A549 (cell line): Measurements from ENCODE around the gene FGF16. TPM values are rescaled to one million over a fixed set of nuclear protein-coding genes. Genes with fewer than 3 reads are reported as not detected.
"Not testable (repeated sequence)": the region's sequence is repeated elsewhere in the genome, so short reads cannot be mapped to it uniquely, and the experiment has no call there.

Experiments used
- ATAC-seq, 2 experiments: fragments of 200-7000 bp in 1 of 2; fragments of >200 bp in 1 of 2; cut with Nextera tagmentation in 1 of 2; cut with Tn5 transposase in 1 of 2; 3 replicates each; pipeline versions ENCODE4 v1.8.0 to v1.9.1; 2018 to 2020; ENCODE audit warnings: mild to moderate bottlenecking in 1 of 2, moderate library complexity in 1 of 2
- CTCF ChIA-PET: fragments of 300-600 bp; sonication (Branson Sonifier 250); formaldehyde crosslinking; extraction: SDS; loops from one replicate; lab custom pipeline; 2021; ENCODE audit warnings: antibody characterized with exemption, inconsistent platforms; lab: Yijun Ruan, JAX
- POLR2A ChIA-PET: fragments of 350-600 bp; formaldehyde crosslinking; extraction: SDS; loops from one replicate; lab custom pipeline; 2021; ENCODE audit warnings: antibody characterized with exemption, inconsistent platforms; lab: Yijun Ruan, JAX
- DNase-seq, 2 experiments: peaks; one replicate each; pipeline versions ENCODE4 v3.0.0 to v3.0.0-alpha.2; 2011 to 2016; ENCODE audit warnings: low read depth in 1 of 2, low spot score in 1 of 2
- FAIRE-seq: peaks from 2 replicates; lab custom pipeline; 2011; peaks lifted over from hg19 to GRCh38; lab: Jason Lieb, UNC
- H3K27ac ChIP-seq, 2 experiments: fragments of >200 bp; sonication (Bioruptor Twin); formaldehyde crosslinking; 3 replicates each; pipeline ENCODE4 v1.5.1; 2016 to 2017
- H3K4me1 ChIP-seq: fragments of >200 bp; sonication (Bioruptor Twin); formaldehyde crosslinking; 3 replicates; pipeline ENCODE4 v1.6.1; 2016
- H3K4me2 ChIP-seq: fragments of >200 bp; sonication (Bioruptor Twin); formaldehyde crosslinking; 3 replicates; pipeline ENCODE4 v1.6.1; 2016
- H3K4me3 ChIP-seq: fragments of >200 bp; sonication (Bioruptor Twin); formaldehyde crosslinking; 3 replicates; pipeline ENCODE4 v1.5.1; 2016
- H3K9me3 ChIP-seq: fragments of >200 bp; sonication (Bioruptor Twin); formaldehyde crosslinking; 3 replicates; pipeline ENCODE4 v1.6.1; 2016
- BHLHE40 ChIP-seq: IDR thresholded peaks from 2 replicates; pipeline ENCODE4 v1.6.1; 2012; ENCODE audit warnings: low read depth, low read length, inconsistent platforms
- CBX8 ChIP-seq: fragments of 200-600 bp; sonication (generic); IDR thresholded peaks from 2 replicates; pipeline ENCODE4 v1.6.1; 2016
- CEBPB ChIP-seq, 2 experiments: fragments of >200 bp in 1 of 2; sonication (Bioruptor Twin) in 1 of 2; formaldehyde crosslinking in 1 of 2; IDR thresholded peaks; 2 replicates each; pipeline ENCODE4 v1.6.1; 2012 to 2016
- CHD2 ChIP-seq: fragments of 150-350 bp; IDR thresholded peaks from 2 replicates; pipeline ENCODE4 v1.6.1; 2014; ENCODE audit warnings: low read length; ENCODE audit not compliant: partially characterized antibody
- CHD4 ChIP-seq: fragments of 200-600 bp; sonication (generic); IDR thresholded peaks from 2 replicates; pipeline ENCODE4 v1.6.1; 2016; ENCODE audit warnings: antibody characterized with exemption, mild to moderate bottlenecking, borderline replicate concordance
- E2F6 ChIP-seq: IDR thresholded peaks from 2 replicates; pipeline ENCODE4 v1.6.1; 2012; ENCODE audit warnings: low read depth, borderline replicate concordance
- EHMT2 ChIP-seq: fragments of 200-600 bp; sonication (generic); IDR thresholded peaks from 2 replicates; pipeline ENCODE4 v1.6.1; 2016; ENCODE audit warnings: antibody characterized with exemption, low read depth, mild to moderate bottlenecking, moderate library complexity
- ESRRA ChIP-seq: fragments of 150-350 bp; IDR thresholded peaks from 2 replicates; pipeline ENCODE4 v1.6.1; 2014; ENCODE audit warnings: mild to moderate bottlenecking, low read length, borderline replicate concordance
- FOSB ChIP-seq: fragments of 250-450 bp; sonication (Bioruptor Pico); IDR thresholded peaks from 2 replicates; pipeline ENCODE4 v1.5.0; 2020; ENCODE audit warnings: mild to moderate bottlenecking, moderate library complexity
- GATA3 ChIP-seq: IDR thresholded peaks from 2 replicates; pipeline ENCODE4 v1.6.1; 2012; ENCODE audit warnings: borderline replicate concordance
- HDAC2 ChIP-seq: fragments of 200-600 bp; sonication (generic); IDR thresholded peaks from 2 replicates; pipeline ENCODE4 v1.6.1; 2016
- HES2 ChIP-seq: fragments of >200 bp; sonication (Bioruptor Twin); formaldehyde crosslinking; IDR thresholded peaks from 2 replicates; pipeline ENCODE4 v1.6.1; 2016
- HOXB13 ChIP-seq: fragments of 250-450 bp; sonication (Bioruptor Pico); IDR thresholded peaks from 2 replicates; pipeline ENCODE4 v1.5.0; 2020; ENCODE audit warnings: low read depth, mild to moderate bottlenecking, moderate library complexity
- JUNB ChIP-seq: fragments of >200 bp; sonication (Bioruptor Twin); formaldehyde crosslinking; IDR thresholded peaks from 2 replicates; pipeline ENCODE4 v1.6.1; 2016
- KDM5A ChIP-seq: fragments of 200-600 bp; sonication (generic); IDR thresholded peaks from 2 replicates; pipeline ENCODE4 v1.6.1; 2016; ENCODE audit warnings: antibody characterized with exemption, mild to moderate bottlenecking
- MYC ChIP-seq: IDR thresholded peaks from 2 replicates; pipeline ENCODE4 v1.6.1; 2012; ENCODE audit warnings: mild to moderate bottlenecking, inconsistent platforms, low read length, improper control_type of control experiment, borderline replicate concordance
- NFE2L2 ChIP-seq: fragments of 150-350 bp; conservative IDR thresholded peaks from 2 replicates; pipeline ENCODE4 v1.6.1; 2014; ENCODE audit warnings: low read length
- PBX3 ChIP-seq: IDR thresholded peaks from 2 replicates; pipeline ENCODE4 v1.6.1; 2012
- POLR2AphosphoS2 ChIP-seq: conservative IDR thresholded peaks from 2 replicates; pipeline ENCODE4 v1.6.1; 2012; ENCODE audit warnings: low read length, improper control_type of control experiment, inconsistent platforms
- RAD21 ChIP-seq, 2 experiments: fragments of >200 bp in 1 of 2; sonication (Bioruptor Twin) in 1 of 2; formaldehyde crosslinking in 1 of 2; IDR thresholded peaks in 1 of 2; conservative IDR thresholded peaks in 1 of 2; 2 replicates in 1 of 2; 3 replicates in 1 of 2; pipeline ENCODE4 v1.6.1; 2012 to 2018; ENCODE audit warnings: inconsistent platforms in 1 of 2
- RARB ChIP-seq: fragments of 250-450 bp; sonication (Bioruptor Pico); IDR thresholded peaks from 2 replicates; pipeline ENCODE4 v1.8.0; 2021; ENCODE audit warnings: mild to moderate bottlenecking, moderate library complexity
- REST ChIP-seq: fragments of 200-600 bp; sonication (generic); IDR thresholded peaks from 2 replicates; pipeline ENCODE4 v1.6.1; 2016; ENCODE audit warnings: antibody characterized with exemption, mild to moderate bottlenecking, moderate library complexity
- RFX5 ChIP-seq: fragments of 450-650 bp; IDR thresholded peaks from 2 replicates; pipeline ENCODE4 v1.7.1; 2014; ENCODE audit warnings: antibody characterized with exemption, mild to moderate bottlenecking, moderate library complexity
- RNF2 ChIP-seq: fragments of 200-600 bp; sonication (generic); IDR thresholded peaks from 2 replicates; pipeline ENCODE4 v1.6.1; 2016; ENCODE audit warnings: low read depth, mild to moderate bottlenecking, antibody characterized with exemption, moderate library complexity, borderline replicate concordance
- SMC3 ChIP-seq: fragments of >200 bp; sonication (Bioruptor Twin); formaldehyde crosslinking; IDR thresholded peaks from 3 replicates; pipeline ENCODE4 v1.6.1; 2018; ENCODE audit warnings: inconsistent platforms
- SREBF2 ChIP-seq: fragments of 450-650 bp; IDR thresholded peaks from 2 replicates; pipeline ENCODE4 v1.6.1; 2014; ENCODE audit warnings: mild to moderate bottlenecking, moderate library complexity
- WGBS: methylation state at CpG from one replicate; pipeline ENCODE4 v1.1.6; 2017; ENCODE audit errors: missing lambda C conversion rate; 5-methylcytosine and 5-hydroxymethylcytosine counted together
- polyA plus RNA-seq, 4 experiments: library from polyadenylated mRNA; depleted of rRNA in 3 of 4; stranded (reverse); fragments of >200 nt; fragmentation: RNase III in 1 of 4; extraction: RNeasy Plus Mini Kit Qiagen cat#74134 plus additional on column Dnase treatment in 1 of 4; gene quantifications; 2 replicates in 3 of 4; 3 replicates in 1 of 4; pipeline ENCODE4 v1.2.3, GENCODE V29; 2011 to 2017

The FGF16 gene
- polyA plus RNA-seq, 2 of the 4 experiments (the other 2 are of a cell fraction), result not detected

GRCh38 chrX:77484045-77484444, 36.9 kb downstream of the FGF16 start:
- TF ChIP-seq RNF2, result no peak
- TF ChIP-seq RAD21 (conservative IDR thresholded peaks at IDR 0.05 in 1 of 2, IDR thresholded peaks at IDR 0.05 in 1 of 2), result no peak
- no peak for TF ChIP-seq REST
- no peak for TF ChIP-seq ESRRA
- no peak for TF ChIP-seq JUNB
- no peak for TF ChIP-seq CHD4
- no peak for TF ChIP-seq SMC3
- TF ChIP-seq HDAC2, result no peak
- TF ChIP-seq HOXB13 (CRISPR knock-in tag), result no peak
- no peak for TF ChIP-seq KDM5A
- TF ChIP-seq CBX8, result no peak
- TF ChIP-seq PBX3, result no peak
- TF ChIP-seq RFX5, result no peak
- TF ChIP-seq EHMT2, result no peak
- no peak for TF ChIP-seq MYC

GRCh38 chrX:77493677-77494553, 46.7 kb downstream of the FGF16 start:
- no peak overlapping the region for H3K4me3 ChIP-seq
- FAIRE-seq, result peak; percentile 97
- WGBS, result 62% methylated on average over 9 of the region's 20 CpGs
- TF ChIP-seq HES2, result no peak
- TF ChIP-seq GATA3, result no peak
- no peak for TF ChIP-seq POLR2AphosphoS2
- no peak for TF ChIP-seq FOSB (CRISPR knock-in tag)
- TF ChIP-seq CEBPB (IDR thresholded peaks at IDR 0.05), result no peak
- no peak for TF ChIP-seq RARB (CRISPR knock-in tag)
- no peak for TF ChIP-seq MYC
- TF ChIP-seq NFE2L2, result no peak
- no peak for TF ChIP-seq SREBF2
- no peak for TF ChIP-seq CHD2
- no peak for TF ChIP-seq E2F6
- TF ChIP-seq HDAC2, result no peak
- no peak for TF ChIP-seq BHLHE40
- TF ChIP-seq, all 56 proteins: peak for 0
- no peaks in the 10 kb centered on the region for H3K9me3 ChIP-seq
- peak in 1 of 2 experiments; percentile 13 for DNase-seq
- H3K27ac ChIP-seq, result no peak overlapping the region
- H3K4me2 ChIP-seq, result no peak overlapping the region
- no peak; a peak in 2 of 6 replicates for ATAC-seq
- CTCF ChIA-PET, result no interaction called here
- H3K4me1 ChIP-seq, result no peaks in the 10 kb centered on the region
- POLR2A ChIA-PET, result no interaction called here

More at GRCh38 chrX:77484045-77484444, 36.9 kb downstream of the FGF16 start:
- H3K27ac ChIP-seq, result no peak overlapping the region
- ChIA-PET POLR2A (no interaction called here), CTCF (no interaction called here)
- H3K9me3 ChIP-seq, result no peaks in the 10 kb centered on the region
- FAIRE-seq (no peak), DNase-seq (no peak), ATAC-seq (no peak)
- H3K4me3 ChIP-seq, result no peak overlapping the region
- H3K4me2 ChIP-seq, result no peak overlapping the region
- WGBS, result 36% methylated on average over 5 of the region's 5 CpGs
- no peaks in the 10 kb centered on the region for H3K4me1 ChIP-seq

- H3K4me2 ChIP-seq, DNase-seq, POLR2A ChIA-PET, ATAC-seq, H3K27ac ChIP-seq, H3K4me1 ChIP-seq, H3K9me3 ChIP-seq, FAIRE-seq, H3K4me3 ChIP-seq: not testable (repeated sequence)
- WGBS, result 0% methylated on average over 1 of the region's 1 CpG
- CTCF ChIA-PET, result interaction anchor here (1.6 kb wide), 1 partner anchor 18 kb away, joined by 3 read pairs; no protein-coding TSS in a partner anchor
Measured at GRCh38 chrX:77500164-77500563, 53.0 kb downstream of the FGF16 start.
